ENCODE results near the gene UBE3A. TPM values are rescaled to one million over a fixed set of nuclear protein-coding genes. Genes with fewer than 3 reads are reported as not detected.

UBE3A gene
- total and polyA plus RNA-seq, 9 of the 15 experiments (the other 6 are each of a cell fraction or from before 2014, with no cell fraction given): 29.3 to 103 (median 60.2) TPM

GRCh38 chr15:25477816-25478215 is 39.0 kb upstream of the UBE3A start:
- FAIRE-seq: no peak
- TF ChIP-seq ESRRB (CRISPR knock-in tag; IDR thresholded peaks at IDR 0.05; ENCODE audit: borderline replicate concordance) (no peak), RERE (CRISPR knock-in tag; IDR thresholded peaks at IDR 0.05; ENCODE audit: borderline replicate concordance) (no peak), HCFC1 (IDR thresholded peaks at IDR 0.05; ENCODE audit: low read depth, low read length) (no peak)
- H3K79me2 ChIP-seq (ENCODE audit: control insufficient read depth, insufficient read depth, low read length): no peaks in the 10 kb centered on the region
- no peak overlapping the region for H3K27ac ChIP-seq (ENCODE audit: extremely low read depth, low read depth, low read length)
- intact Hi-C loops (cut with micrococcal nuclease): no loop called here
- H3K27me3 ChIP-seq (ENCODE audit: control insufficient read depth in 2 of 2, insufficient read depth in 2 of 2, low read length in 2 of 2): no peaks in the 10 kb centered on the region; a peak in 1 of 5 replicates
- CTCF ChIA-PET (ENCODE audit: low intra/inter-chr PET ratio): no interaction called here
- H2AFZ ChIP-seq (ENCODE audit: low read depth, low read length): no peak overlapping the region
- 4% methylated on average over 5 of the region's 5 CpGs for WGBS (ENCODE audit: insufficient coverage, low coverage, missing lambda C conversion rate)
- POLR2A ChIA-PET: interaction anchor here (0.6 kb wide), 1 partner anchor 613 kb away, joined by 3 read pairs; no protein-coding TSS in a partner anchor
- no peak for ATAC-seq
- no peaks in the 10 kb centered on the region for H3K36me3 ChIP-seq (ENCODE audit: control insufficient read depth, insufficient read depth, low read length)
- DNase-seq (ENCODE audit: extremely low read depth in 1 of 4, low spot score in 3 of 4): no peak
- H3K4me2 ChIP-seq (ENCODE audit: insufficient read depth, low read length): no peak overlapping the region
- no peak overlapping the region for H3K4me3 ChIP-seq
- no peaks in the 10 kb centered on the region for H4K20me1 ChIP-seq (replicated peaks; ENCODE audit: control insufficient read depth, insufficient read depth, low read length)
- BruUV-seq (replicated peaks): no TSS peak
- H3K9ac ChIP-seq (ENCODE audit: insufficient read depth in 1 of 2, low read depth in 2 of 2, low read length in 2 of 2): no peak overlapping the region
- H3K4me1 ChIP-seq (replicated peaks in 1 of 2; ENCODE audit: control insufficient read depth in 2 of 2, insufficient read depth in 2 of 2, low read length in 2 of 2): no peaks in the 10 kb centered on the region
- no peaks in the 10 kb centered on the region for H3K9me3 ChIP-seq (replicated peaks; ENCODE audit: control insufficient read depth, insufficient read depth, low read depth, low read length)
- in situ Hi-C loops (cut with MboI): no loop called here
- no peaks in the 10 kb centered on the region for H3K9me1 ChIP-seq (ENCODE audit: control insufficient read depth, insufficient read depth, low read length)
